Cardiac septum (tissue), 1 donor: ENCODE measurements around the gene C10orf71. TPM values are rescaled to one million over a fixed set of nuclear protein-coding genes. Genes with fewer than 3 reads are reported as not detected.

ENCODE experiments used
- DNase-seq: peaks from one replicate; pipeline ENCODE4 v3.0.0-alpha.2; 2020; ENCODE audit warnings: low spot score
- intact Hi-C: fragments of 100-400 bp; cut with DNase I; formaldehyde crosslinking; loops from one replicate; pipeline ENCODE4 v1.14.0; 2022
- total RNA-seq: library from RNA; stranded (reverse); fragmentation: NEBNext Ultra II Directional; extraction: Animal tissue kit (Norgen Biotek cat#: 25700); gene quantifications from one replicate; pipeline ENCODE4 v1.2.1, GENCODE V29; 2021
- donor health status: DM: no; HTN: no; CAD: no.

Gene C10orf71
- total RNA-seq, 1 donor from 2014 or later = 163 TPM

- DNase-seq = peak; percentile 60
These were observed 27.2 kb downstream of the C10orf71 start for GRCh38 chr10:49325916-49326783.

GRCh38 chr10:49327036-49327813 lies 28.3 kb downstream of the C10orf71 start:
- DNase-seq = peak; percentile 60
- intact Hi-C loops = no loop called here

More at GRCh38 chr10:49325916-49326783, 27.2 kb downstream of the C10orf71 start:
- intact Hi-C loops = no loop called here

DNA sequence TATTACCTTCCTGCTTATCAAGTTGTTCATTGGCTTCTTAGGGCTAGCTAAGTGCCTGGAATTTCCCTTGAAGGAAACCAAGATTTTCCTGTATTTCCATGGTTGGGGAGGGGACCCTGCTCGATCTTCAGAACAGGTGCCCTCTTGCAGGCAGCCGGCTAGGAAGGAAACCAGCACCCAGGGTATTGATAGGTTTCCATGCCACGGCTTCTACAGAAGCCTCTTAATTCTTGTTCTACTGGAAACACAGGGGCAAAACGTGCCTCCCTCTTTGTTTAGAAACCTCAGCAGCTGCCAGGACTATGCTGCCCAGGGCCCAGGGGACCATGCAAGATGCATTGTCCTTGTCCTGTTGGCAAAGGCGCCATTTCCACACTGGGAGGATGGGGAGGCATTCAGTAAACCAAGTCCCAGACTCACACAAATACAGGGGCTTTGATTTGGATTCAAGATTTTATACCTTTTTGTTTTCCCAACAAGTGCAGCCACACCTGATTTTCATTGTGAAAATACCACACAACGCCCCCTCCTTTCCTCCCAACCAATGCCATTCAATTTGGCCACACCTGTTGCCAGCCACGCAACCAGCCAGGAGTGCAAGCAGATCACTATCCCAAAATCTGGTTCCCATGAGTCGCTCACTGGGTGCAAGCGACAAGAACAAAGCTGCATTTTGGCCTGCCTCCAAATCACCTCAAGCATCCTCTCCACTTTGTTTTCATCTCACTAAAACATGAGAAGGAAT lies 29.6 kb downstream of the C10orf71 start:
- peak; percentile 27 for DNase-seq
- intact Hi-C loops = no loop called here

DNA sequence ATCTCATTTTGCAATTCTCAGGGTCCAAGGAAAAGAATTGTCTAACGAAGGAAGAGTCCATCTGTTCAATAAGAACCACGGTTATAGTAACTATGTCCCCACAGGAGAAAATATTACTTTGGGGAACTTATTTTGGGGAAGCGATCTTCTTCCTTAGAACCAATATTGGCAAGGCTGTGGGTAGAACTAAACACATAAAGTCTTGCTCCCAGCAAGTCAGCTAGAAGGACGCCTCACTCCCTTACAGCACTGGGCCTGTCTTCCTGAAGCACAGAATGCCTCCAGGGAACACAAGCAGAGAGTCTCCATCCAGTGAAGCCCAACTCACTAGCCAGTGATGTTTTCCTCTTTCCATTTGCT lies 30.2 kb downstream of the C10orf71 start:
- no peak for DNase-seq

GRCh38 chr10:49330127-49330665 lies 31.2 kb downstream of the C10orf71 start:
- intact Hi-C loops = no loop called here
- peak; percentile 38 for DNase-seq

More for the DNA sequence above, 30.2 kb downstream of the C10orf71 start:
- intact Hi-C loops = no loop called here

- DNase-seq = peak; percentile 69
- intact Hi-C loops = no loop called here
These were observed 32.5 kb downstream of the C10orf71 start for GRCh38 chr10:49331431-49331830.

DNA sequence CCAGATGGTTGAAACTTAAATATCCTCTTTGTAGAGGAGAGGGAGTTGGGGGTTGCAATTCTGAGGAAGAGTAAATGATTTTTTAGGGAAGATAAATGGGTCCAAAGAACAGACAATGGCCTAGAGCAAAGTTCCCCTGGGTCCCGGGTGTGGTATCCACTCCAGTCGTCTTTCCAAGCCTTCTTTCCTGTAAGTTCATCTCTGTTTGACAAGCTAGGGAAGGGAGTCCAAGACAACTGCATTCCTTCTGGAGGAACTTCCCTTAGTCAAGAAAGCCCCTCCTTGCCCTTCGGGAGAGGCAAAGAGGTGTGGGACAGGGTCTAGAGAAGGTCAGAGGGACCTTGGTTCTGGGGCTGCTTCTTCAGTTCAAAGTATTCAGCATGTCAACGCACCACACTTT lies 33.4 kb downstream of the C10orf71 start:
- intact Hi-C loops = no loop called here
- no peak for DNase-seq

DNA sequence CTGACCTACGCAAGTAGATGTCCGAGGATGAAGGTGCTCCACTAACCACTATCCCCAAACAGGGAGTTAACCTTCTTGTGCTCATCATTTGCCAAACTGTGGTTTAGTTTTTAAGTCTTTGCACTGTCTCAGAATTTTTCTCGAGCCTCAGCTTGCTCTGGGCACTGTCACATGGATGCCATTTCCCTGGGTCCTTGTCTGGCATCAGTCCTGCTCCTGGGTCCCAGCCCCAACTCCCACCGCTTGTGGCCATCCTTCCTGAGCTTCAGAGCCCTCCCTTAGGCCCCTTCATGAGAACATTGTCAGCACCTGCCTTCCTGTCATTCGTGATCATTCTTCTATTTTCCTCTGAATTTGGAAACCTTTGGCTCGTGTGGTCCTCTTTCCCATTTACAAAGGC lies 33.8 kb downstream of the C10orf71 start:
- DNase-seq = no peak
- intact Hi-C loops = no loop called here

GRCh38 chr10:49333192-49333591 lies 34.2 kb downstream of the C10orf71 start:
- intact Hi-C loops = no loop called here
- DNase-seq = peak; percentile 26

GRCh38 chr10:49334964-49335363 lies 36.0 kb downstream of the C10orf71 start:
- peak; percentile 27 for DNase-seq
- intact Hi-C loops = no loop called here

DNA sequence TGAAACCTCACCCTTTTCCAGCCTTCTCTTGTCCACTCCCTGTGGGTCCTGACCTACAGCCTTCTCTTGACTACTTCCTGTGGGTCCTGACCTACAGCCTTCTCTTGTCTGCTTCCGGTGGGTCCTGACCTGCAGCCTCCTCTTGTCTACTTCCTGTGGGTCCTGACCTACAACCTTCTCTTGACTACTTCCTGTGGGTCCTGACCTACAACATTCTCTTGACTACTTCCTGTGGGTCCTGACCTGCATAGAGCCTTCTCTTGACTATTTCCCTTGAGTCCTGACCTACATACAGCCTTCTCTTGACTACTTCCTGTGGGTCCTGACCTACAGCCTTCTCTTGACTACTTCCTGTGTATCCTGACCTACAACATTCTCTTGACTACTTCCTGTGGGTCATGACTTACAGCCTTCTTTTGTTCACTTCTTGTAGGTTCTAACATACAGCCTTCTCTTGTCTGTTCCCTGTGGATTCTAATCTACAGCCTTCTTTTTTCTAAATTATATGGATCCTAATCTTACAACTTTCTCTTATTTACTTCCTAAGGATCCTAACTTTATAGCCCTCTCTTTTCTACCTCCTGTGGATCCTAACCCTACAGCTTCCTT lies 36.5 kb downstream of the C10orf71 start:
- peak; percentile 14 for DNase-seq
- intact Hi-C loops = no loop called here

GRCh38 chr10:49338604-49339003 lies 39.6 kb downstream of the C10orf71 start:
- intact Hi-C loops = no loop called here
- peak; percentile 5 for DNase-seq

DNA sequence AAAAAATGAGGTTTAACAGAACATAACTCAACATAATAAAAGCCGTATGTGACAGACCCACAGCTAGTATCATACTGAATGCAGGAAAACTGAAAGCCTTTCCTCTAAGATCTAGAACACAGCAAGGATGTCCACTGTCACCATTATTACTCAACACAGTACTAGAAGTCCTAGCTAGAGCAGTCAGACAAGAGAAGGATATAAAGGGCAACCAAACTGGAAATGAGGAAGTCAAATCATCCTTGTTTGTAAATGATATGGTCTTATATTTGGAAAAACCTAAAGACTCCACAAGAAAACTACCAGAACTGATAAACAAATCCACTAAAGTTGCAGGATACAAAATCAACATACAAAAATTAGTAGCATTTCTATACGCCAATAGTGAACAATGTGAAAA lies 45.9 kb downstream of the C10orf71 start:
- DNase-seq = no peak
- intact Hi-C loops = no loop called here

- DNase-seq = peak; percentile 38
- intact Hi-C loops = no loop called here
These were observed 48.4 kb downstream of the C10orf71 start for GRCh38 chr10:49347342-49347741.

- intact Hi-C loops = no loop called here
- DNase-seq = no peak
These were observed 48.9 kb downstream of the C10orf71 start for GRCh38 chr10:49347827-49348226.

- intact Hi-C loops = no loop called here
- DNase-seq = no peak
These were observed 49.6 kb downstream of the C10orf71 start for GRCh38 chr10:49348593-49348992.

GRCh38 chr10:49349390-49349789 lies 50.4 kb downstream of the C10orf71 start:
- DNase-seq = no peak
- intact Hi-C loops = no loop called here

- DNase-seq = no peak
- intact Hi-C loops = no loop called here
These were observed 51.2 kb downstream of the C10orf71 start for GRCh38 chr10:49350138-49350537.

GRCh38 chr10:49350846-49351532 lies 52.0 kb downstream of the C10orf71 start:
- DNase-seq = no peak
- intact Hi-C loops = no loop called here
